Measurements from ENCODE around the gene DSC2.
"Not testable (repeated sequence)": the region's sequence is repeated elsewhere in the genome, so short reads cannot be mapped to it uniquely, and the experiment has no call there.

DSC2 gene

GRCh38 chr18:31042084-31042405 lies 60.2 kb downstream of the DSC2 start:
- no peak for DNase-seq

GRCh38 chr18:31041271-31042083 lies 60.7 kb downstream of the DSC2 start:
- no peak for DNase-seq

- no peak for DNase-seq
These were observed 61.4 kb downstream of the DSC2 start for GRCh38 chr18:31040686-31041270.

- DNase-seq = no peak
These were observed 62.8 kb downstream of the DSC2 start for GRCh38 chr18:31039426-31039825.

GRCh38 chr18:31037686-31038085 lies 64.5 kb downstream of the DSC2 start:
- not testable (repeated sequence) for DNase-seq

DNA sequence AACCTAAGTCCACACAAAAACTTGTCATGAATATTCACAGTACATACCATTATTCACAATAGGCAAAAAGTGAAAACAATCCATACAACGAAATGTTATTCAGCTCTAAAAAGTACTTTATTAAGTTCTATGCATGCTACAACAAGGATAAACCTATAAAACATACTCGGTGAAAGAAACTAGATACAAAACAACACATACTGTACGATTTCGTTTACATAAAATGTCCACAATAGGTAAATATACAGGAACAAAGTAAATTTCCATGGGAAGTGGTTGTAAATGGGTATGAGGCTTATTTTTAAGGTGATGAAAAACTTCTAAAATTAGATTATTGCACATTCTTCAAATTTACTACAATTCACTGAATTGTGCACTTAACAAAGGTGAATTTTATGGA lies 67.7 kb downstream of the DSC2 start:
- DNase-seq = no peak

- no peak for DNase-seq
These were observed 71.5 kb downstream of the DSC2 start for GRCh38 chr18:31030574-31031278.

DNA sequence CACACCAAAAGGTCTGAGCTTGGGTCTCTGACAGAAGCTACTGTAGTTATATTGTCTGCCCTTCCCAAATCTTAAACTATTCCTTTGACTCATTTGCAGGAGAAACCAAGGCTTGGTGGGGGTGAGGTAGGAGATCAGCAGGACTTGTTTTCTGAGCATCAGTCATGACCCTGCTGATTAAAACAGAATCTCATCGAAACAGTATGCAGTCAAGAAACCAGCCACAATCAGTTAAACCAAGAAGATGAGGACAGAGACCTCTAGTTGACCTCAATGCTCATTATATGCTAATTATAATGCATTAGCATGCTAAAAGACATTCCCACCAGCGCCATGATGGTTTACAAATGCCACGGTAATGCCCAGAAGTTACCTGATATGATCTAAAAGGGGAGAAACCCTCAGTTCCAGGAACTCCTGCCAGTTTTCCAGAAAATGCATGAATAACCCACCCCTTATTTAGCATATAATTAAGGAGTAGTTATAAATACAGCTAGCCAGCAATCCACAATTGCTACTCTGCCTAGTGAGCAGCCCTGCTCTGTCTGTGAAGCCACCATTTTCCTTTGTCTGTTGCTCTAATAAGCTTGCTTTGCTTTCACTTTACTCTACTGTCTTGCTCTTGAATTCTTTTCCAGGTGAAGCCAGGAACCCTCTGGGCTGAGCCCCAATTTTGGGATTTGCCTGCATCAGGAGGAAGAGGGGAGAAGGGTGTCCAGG lies 86.3 kb downstream of the DSC2 start:
- no peak for DNase-seq

- DNase-seq = not testable (repeated sequence)
These were observed 90.8 kb downstream of the DSC2 start for GRCh38 chr18:31011455-31011854.

GRCh38 chr18:31010601-31011000 lies 91.6 kb downstream of the DSC2 start:
- DNase-seq = no peak
